HepG2 (cell line): ENCODE data around the gene GFOD1.

ENCODE experiments used
- GZF1 ChIP-seq: sonication (generic); formaldehyde crosslinking; IDR thresholded peaks from 2 replicates; pipeline ENCODE4 v1.5.1; 2020; ENCODE audit warnings: mild to moderate bottlenecking, missing genetic modification reagents
- TF ChIP-seq, protein P1 (sequence below): sonication (generic); formaldehyde crosslinking; IDR thresholded peaks from 2 replicates; pipeline ENCODE4 v1.4.0; 2020; ENCODE audit warnings: missing genetic modification reagents

DNA sequence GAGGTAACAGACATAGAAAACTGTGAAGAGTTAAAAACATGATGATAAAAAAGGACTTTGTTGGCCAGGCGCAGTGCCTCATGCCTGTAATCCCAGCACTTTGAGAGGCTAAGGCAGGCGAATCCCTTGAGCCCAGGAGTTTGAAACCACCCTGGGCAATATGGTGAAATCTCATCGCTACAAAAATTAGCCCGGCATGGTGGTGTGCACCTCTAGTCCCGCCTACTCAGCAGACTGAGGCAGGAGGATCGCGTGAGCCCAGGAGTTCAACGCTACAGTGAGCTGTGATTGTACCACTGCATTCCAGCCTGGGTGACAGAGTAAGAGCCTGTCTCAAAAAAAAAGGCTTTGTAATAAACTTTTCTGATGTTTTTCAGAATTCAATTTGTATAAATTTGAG, 60.1 kb downstream of the GFOD1 start:
- TF ChIP-seq, protein P1, sequence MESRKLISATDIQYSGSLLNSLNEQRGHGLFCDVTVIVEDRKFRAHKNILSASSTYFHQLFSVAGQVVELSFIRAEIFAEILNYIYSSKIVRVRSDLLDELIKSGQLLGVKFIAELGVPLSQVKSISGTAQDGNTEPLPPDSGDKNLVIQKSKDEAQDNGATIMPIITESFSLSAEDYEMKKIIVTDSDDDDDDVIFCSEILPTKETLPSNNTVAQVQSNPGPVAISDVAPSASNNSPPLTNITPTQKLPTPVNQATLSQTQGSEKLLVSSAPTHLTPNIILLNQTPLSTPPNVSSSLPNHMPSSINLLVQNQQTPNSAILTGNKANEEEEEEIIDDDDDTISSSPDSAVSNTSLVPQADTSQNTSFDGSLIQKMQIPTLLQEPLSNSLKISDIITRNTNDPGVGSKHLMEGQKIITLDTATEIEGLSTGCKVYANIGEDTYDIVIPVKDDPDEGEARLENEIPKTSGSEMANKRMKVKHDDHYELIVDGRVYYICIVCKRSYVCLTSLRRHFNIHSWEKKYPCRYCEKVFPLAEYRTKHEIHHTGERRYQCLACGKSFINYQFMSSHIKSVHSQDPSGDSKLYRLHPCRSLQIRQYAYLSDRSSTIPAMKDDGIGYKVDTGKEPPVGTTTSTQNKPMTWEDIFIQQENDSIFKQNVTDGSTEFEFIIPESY (CRISPR knock-in tag): no peak
- TF ChIP-seq GZF1 (CRISPR knock-in tag): no peak
